ENCODE results near the gene GSAP. TPM values are rescaled to one million over a fixed set of nuclear protein-coding genes. Genes with fewer than 3 reads are reported as not detected.

GSAP gene
- total RNA-seq, 1 experiment from 2014 or later, result 25.7 TPM

GRCh38 chr7:77313085-77313484 lies 103.1 kb downstream of the GSAP start:
- H3K4me1 Mint-ChIP-seq (ENCODE audit: low read depth, unreplicated experiment), result no peaks in the 10 kb centered on the region
- BruUV-seq (replicated peaks), result no TSS peak
- H3K36me3 Mint-ChIP-seq (ENCODE audit: insufficient read depth, unreplicated experiment), result no peaks in the 10 kb centered on the region
- ChIA-PET CTCF (no interaction called here), POLR2A (no interaction called here)
- no peaks in the 10 kb centered on the region for H3K27me3 ChIP-seq (replicated peaks; ENCODE audit: control insufficient read depth, insufficient read depth, low read length)
- no peak for DNase-seq
- peaks cover 3% of the 10 kb centered on the region for H3K9me3 Mint-ChIP-seq (ENCODE audit: unreplicated experiment)
- no peak overlapping the region for H3K4me3 Mint-ChIP-seq (ENCODE audit: unreplicated experiment)
- H3K4me1 ChIP-seq, result peaks cover 4% of the 10 kb centered on the region; the same call in 1 of the 2 replicates
- H3K36me3 ChIP-seq (ENCODE audit: control insufficient read depth, insufficient read depth, low read length), result no peaks in the 10 kb centered on the region
- H3K27me3 Mint-ChIP-seq (ENCODE audit: insufficient read depth, unreplicated experiment), result no peaks in the 10 kb centered on the region
- no peaks in the 10 kb centered on the region for H3K9me3 ChIP-seq
- intact Hi-C loops (cut with micrococcal nuclease; ENCODE audit: unreplicated experiment), result no loop called here
- H3K27ac Mint-ChIP-seq (ENCODE audit: unreplicated experiment), result no peak overlapping the region
- no peak overlapping the region for H3K4me3 ChIP-seq (ENCODE audit: low read depth, low read length)
- TF ChIP-seq CTCF (IDR thresholded peaks at IDR 0.05; ENCODE audit: insufficient read depth in 1 of 2, low read depth in 1 of 2, low read length in 1 of 2, severe bottlenecking in 1 of 2, unreplicated experiment in 1 of 2), result no peak

DNA sequence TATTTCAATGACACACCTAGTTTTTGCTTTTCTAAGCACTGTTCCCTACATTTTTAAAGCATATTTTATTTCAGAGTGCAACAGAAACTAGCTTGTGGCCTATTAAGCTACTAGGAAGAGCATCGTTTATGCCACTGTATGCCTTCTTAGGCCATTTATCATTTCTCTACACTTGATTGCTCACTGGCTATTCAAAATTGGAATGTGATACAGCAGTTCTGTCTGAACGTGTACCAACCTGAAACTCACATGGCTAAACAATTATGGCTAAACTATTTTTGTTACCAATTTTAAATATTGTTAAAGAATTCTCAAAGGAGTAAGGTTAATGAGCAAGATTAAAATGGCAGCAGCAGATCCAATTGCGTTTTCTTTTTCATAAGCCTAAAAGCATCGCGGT lies 105.2 kb downstream of the GSAP start:
- no peak overlapping the region for H3K4me3 ChIP-seq (ENCODE audit: low read depth, low read length)
- Mint-ChIP-seq H3K36me3 (ENCODE audit: insufficient read depth, unreplicated experiment) (no peaks in the 10 kb centered on the region), H3K4me3 (ENCODE audit: unreplicated experiment) (no peak overlapping the region), H3K4me1 (ENCODE audit: low read depth, unreplicated experiment) (peaks cover 9% of the 10 kb centered on the region), H3K27ac (ENCODE audit: unreplicated experiment) (no peak overlapping the region), H3K27me3 (ENCODE audit: insufficient read depth, unreplicated experiment) (no peaks in the 10 kb centered on the region), H3K9me3 (ENCODE audit: unreplicated experiment) (peaks cover 15% of the 10 kb centered on the region)
- H3K27me3 ChIP-seq (replicated peaks; ENCODE audit: control insufficient read depth, insufficient read depth, low read length), result no peaks in the 10 kb centered on the region
- peaks cover 6% of the 10 kb centered on the region for H3K4me1 ChIP-seq
- H3K36me3 ChIP-seq (ENCODE audit: control insufficient read depth, insufficient read depth, low read length), result no peaks in the 10 kb centered on the region
- no peak for DNase-seq
- no peaks in the 10 kb centered on the region for H3K9me3 ChIP-seq
- CTCF ChIA-PET, result no interaction called here
- TF ChIP-seq CTCF (IDR thresholded peaks at IDR 0.05; ENCODE audit: insufficient read depth in 1 of 2, low read depth in 1 of 2, low read length in 1 of 2, severe bottlenecking in 1 of 2, unreplicated experiment in 1 of 2), result no peak
- no TSS peak for BruUV-seq (replicated peaks)
- intact Hi-C loops (cut with micrococcal nuclease; ENCODE audit: unreplicated experiment), result no loop called here
- POLR2A ChIA-PET, result no interaction called here

DNA sequence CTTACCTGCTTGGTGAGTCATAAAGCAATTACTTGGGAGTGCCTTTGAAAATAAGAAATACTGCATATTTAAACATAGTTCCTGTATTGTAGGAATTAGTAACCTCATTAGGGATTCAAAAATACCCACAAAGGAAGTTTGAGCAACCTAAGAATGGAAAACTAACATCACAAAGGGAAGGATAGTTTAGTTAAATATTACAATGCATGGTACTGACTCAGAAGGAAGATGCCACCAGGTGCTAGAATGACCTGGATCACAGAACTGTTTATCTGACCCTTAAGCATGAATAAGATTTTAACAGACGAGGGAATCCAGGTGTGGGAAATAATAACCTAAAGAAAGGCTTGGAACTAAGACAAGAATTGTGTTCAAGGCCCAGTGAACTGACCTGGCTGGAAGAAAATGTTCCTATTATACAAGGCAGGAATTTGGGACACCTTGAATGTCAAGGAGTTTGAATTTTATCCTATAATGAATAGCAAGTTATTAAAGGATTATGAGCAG lies 106.4 kb downstream of the GSAP start:
- no peak for TF ChIP-seq CTCF (IDR thresholded peaks at IDR 0.05; ENCODE audit: insufficient read depth in 1 of 2, low read depth in 1 of 2, low read length in 1 of 2, severe bottlenecking in 1 of 2, unreplicated experiment in 1 of 2)
- no peak overlapping the region for H3K4me3 ChIP-seq (ENCODE audit: low read depth, low read length)
- H3K36me3 ChIP-seq (ENCODE audit: control insufficient read depth, insufficient read depth, low read length), result no peaks in the 10 kb centered on the region
- POLR2A ChIA-PET, result no interaction called here
- H3K9me3 ChIP-seq, result no peaks in the 10 kb centered on the region
- H3K36me3 Mint-ChIP-seq (ENCODE audit: insufficient read depth, unreplicated experiment), result no peaks in the 10 kb centered on the region
- peaks cover 6% of the 10 kb centered on the region for H3K4me1 ChIP-seq
- H3K4me3 Mint-ChIP-seq (ENCODE audit: unreplicated experiment), result no peak overlapping the region
- peaks cover 10% of the 10 kb centered on the region for H3K4me1 Mint-ChIP-seq (ENCODE audit: low read depth, unreplicated experiment)
- no peak for DNase-seq
- H3K27me3 ChIP-seq (replicated peaks; ENCODE audit: control insufficient read depth, insufficient read depth, low read length), result no peaks in the 10 kb centered on the region
- peaks cover 25% of the 10 kb centered on the region for H3K9me3 Mint-ChIP-seq (ENCODE audit: unreplicated experiment)
- no TSS peak for BruUV-seq (replicated peaks)
- no peak overlapping the region for H3K27ac Mint-ChIP-seq (ENCODE audit: unreplicated experiment)
- no peaks in the 10 kb centered on the region for H3K27me3 Mint-ChIP-seq (ENCODE audit: insufficient read depth, unreplicated experiment)
- intact Hi-C loops (cut with micrococcal nuclease; ENCODE audit: unreplicated experiment), result no loop called here
- CTCF ChIA-PET, result no interaction called here

Measured in Caco-2 (cell line).